ENCODE results near the gene DECR2. TPM values are rescaled to one million over a fixed set of nuclear protein-coding genes. Genes with fewer than 3 reads are reported as not detected.

DECR2 gene
- total and polyA plus RNA-seq, 2 experiments from 2014 or later: 50.0 to 51.5 TPM

- no peaks in the 10 kb centered on the region for H3K36me3 ChIP-seq
- no peaks in the 10 kb centered on the region for H3K27me3 ChIP-seq
- TF ChIP-seq CTCF (IDR thresholded peaks at IDR 0.05; ENCODE audit: low read depth, low read length): no peak
- no peak for DNase-seq (ENCODE audit: low read depth in 1 of 2, low spot score in 1 of 2)
- H3K27ac ChIP-seq: no peak overlapping the region
- H3K4me3 ChIP-seq: no peak overlapping the region
- no peaks in the 10 kb centered on the region for H3K4me1 ChIP-seq (ENCODE audit: low read depth)
- H3K9me3 ChIP-seq (ENCODE audit: low read depth): no peaks in the 10 kb centered on the region
Observed at GRCh38 chr16:444027-444426, 42.3 kb downstream of the DECR2 start.

- Histone ChIP-seq H3K9me3 (ENCODE audit: low read depth) (no peaks in the 10 kb centered on the region), H3K4me1 (ENCODE audit: low read depth) (peaks cover 4% of the 10 kb centered on the region), H3K36me3 (no peaks in the 10 kb centered on the region), H3K27ac (no peak overlapping the region), H3K27me3 (no peaks in the 10 kb centered on the region), H3K4me3 (no peak overlapping the region)
- no peak for TF ChIP-seq CTCF (IDR thresholded peaks at IDR 0.05; ENCODE audit: low read depth, low read length)
- no peak for DNase-seq (ENCODE audit: low read depth in 1 of 2, low spot score in 1 of 2)
Observed at GRCh38 chr16:445566-445965, 43.9 kb downstream of the DECR2 start.

DNA sequence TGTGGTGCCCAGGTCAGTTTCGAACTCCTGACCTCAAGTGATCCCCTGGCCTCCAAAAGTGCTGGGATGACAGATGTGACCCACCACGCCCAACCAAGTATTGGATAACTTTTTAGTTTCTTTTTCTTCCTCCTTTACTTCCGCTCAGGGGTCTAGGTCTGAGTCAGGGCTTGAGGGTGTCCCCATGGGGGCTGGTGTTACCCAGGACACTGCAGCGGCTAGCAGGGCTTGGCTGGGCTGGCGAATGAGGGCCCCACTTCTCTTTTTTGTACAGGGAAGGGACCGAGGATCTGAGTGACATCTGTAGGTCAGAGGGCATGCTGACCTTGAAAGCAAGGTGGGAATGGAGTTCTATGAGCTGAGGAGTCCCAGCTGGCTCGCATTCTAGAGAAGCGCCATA lies 48.7 kb downstream of the DECR2 start:
- peak overlapping the region; percentile 54 for H3K27ac ChIP-seq
- DNase-seq (ENCODE audit: low read depth in 1 of 2, low spot score in 1 of 2): no peak
- H3K9me3 ChIP-seq (ENCODE audit: low read depth): no peaks in the 10 kb centered on the region
- no peak overlapping the region for H3K4me3 ChIP-seq
- no peak for TF ChIP-seq CTCF (IDR thresholded peaks at IDR 0.05; ENCODE audit: low read depth, low read length)
- no peaks in the 10 kb centered on the region for H3K36me3 ChIP-seq
- no peaks in the 10 kb centered on the region for H3K27me3 ChIP-seq
- peaks cover 13% of the 10 kb centered on the region for H3K4me1 ChIP-seq (ENCODE audit: low read depth)

DNA sequence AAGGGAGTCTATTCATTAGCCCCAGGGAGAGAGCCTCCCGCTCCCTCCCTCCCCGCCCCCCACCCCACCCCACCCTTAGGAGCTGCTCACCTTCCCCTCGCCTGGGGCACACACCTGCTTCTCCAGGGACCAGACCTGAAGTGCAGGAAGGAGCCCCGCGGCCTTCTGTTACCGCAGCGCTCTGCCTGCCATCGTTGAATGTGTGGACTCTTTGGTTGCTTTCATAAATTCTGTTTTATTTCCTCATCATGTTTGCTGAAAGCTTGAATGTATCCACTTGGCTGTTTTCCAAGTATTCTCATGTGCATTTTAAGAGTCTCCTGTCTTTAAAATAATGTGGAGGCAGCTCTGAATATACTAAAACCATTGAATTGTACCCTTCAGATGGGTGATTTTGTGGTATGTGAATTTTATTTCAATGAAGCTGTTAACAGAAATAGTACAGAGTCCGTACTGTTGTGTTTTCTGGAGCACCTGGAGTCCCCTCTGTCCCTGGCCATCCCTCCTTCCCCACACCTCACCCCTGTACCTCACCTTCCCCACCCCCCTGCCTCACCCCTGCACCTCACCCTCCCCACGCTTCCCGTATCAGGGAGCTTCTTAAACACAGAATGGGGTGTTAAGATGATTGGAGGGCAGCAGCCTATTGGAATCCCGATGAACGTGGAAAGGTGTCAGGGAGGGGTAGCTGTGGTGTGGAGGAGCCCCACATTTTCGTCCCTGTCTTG lies 49.3 kb downstream of the DECR2 start:
- peaks cover 13% of the 10 kb centered on the region for H3K4me1 ChIP-seq (ENCODE audit: low read depth)

GRCh38 chr16:454397-454940 lies 52.8 kb downstream of the DECR2 start:
- Histone ChIP-seq H3K4me1 (ENCODE audit: low read depth) (peaks cover 29% of the 10 kb centered on the region), H3K27ac (peak overlapping the region; percentile 62), H3K36me3 (no peaks in the 10 kb centered on the region), H3K4me3 (no peak overlapping the region), H3K9me3 (ENCODE audit: low read depth) (no peaks in the 10 kb centered on the region), H3K27me3 (no peaks in the 10 kb centered on the region)
- TF ChIP-seq CTCF (IDR thresholded peaks at IDR 0.05; ENCODE audit: low read depth, low read length): no peak
- DNase-seq (ENCODE audit: low read depth in 1 of 2, low spot score in 1 of 2): no peak

More for the DNA sequence above, 49.3 kb downstream of the DECR2 start:
- peak overlapping the region; percentile 54 for H3K27ac ChIP-seq
- no peaks in the 10 kb centered on the region for H3K9me3 ChIP-seq (ENCODE audit: low read depth)
- no peak for TF ChIP-seq CTCF (IDR thresholded peaks at IDR 0.05; ENCODE audit: low read depth, low read length)
- H3K27me3 ChIP-seq: no peaks in the 10 kb centered on the region
- no peak for DNase-seq (ENCODE audit: low read depth in 1 of 2, low spot score in 1 of 2)
- H3K4me3 ChIP-seq: no peak overlapping the region
- no peaks in the 10 kb centered on the region for H3K36me3 ChIP-seq
